GM20000 (cell line): ENCODE measurements around the gene C4orf50.

Experiments used
- DNase-seq: peaks from one replicate; pipeline ENCODE4 v3.0.0; 2012; ENCODE audit warnings: low spot score
- TF ChIP-seq, protein P1 (sequence below): IDR thresholded peaks from 2 replicates; pipeline ENCODE4 v1.5.1; 2012; ENCODE audit warnings: mild to moderate bottlenecking, control low read depth; ENCODE audit errors: extremely low read depth, missing control alignments

The C4orf50 gene

DNA sequence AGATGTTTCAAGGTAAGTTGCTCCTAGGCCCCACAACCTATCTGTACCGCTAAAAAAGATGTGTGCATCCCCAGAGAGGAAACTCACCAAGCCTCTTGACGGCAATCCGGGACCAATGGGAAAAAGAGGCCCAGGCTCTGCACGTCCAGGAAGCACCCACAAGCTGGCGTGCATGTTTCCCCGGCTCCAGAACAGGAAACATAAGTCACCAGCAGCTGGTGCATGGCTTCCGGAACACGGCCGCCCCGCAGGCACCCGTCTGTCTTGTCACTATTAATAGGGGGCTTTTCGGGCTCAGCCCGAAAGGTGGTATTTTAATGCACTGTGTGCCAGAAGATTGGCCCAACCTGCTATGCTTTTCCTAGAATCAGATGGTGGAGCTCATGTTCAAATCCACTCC, 147.5 kb downstream of the C4orf50 start:
- DNase-seq: no peak
- TF ChIP-seq, protein P1, sequence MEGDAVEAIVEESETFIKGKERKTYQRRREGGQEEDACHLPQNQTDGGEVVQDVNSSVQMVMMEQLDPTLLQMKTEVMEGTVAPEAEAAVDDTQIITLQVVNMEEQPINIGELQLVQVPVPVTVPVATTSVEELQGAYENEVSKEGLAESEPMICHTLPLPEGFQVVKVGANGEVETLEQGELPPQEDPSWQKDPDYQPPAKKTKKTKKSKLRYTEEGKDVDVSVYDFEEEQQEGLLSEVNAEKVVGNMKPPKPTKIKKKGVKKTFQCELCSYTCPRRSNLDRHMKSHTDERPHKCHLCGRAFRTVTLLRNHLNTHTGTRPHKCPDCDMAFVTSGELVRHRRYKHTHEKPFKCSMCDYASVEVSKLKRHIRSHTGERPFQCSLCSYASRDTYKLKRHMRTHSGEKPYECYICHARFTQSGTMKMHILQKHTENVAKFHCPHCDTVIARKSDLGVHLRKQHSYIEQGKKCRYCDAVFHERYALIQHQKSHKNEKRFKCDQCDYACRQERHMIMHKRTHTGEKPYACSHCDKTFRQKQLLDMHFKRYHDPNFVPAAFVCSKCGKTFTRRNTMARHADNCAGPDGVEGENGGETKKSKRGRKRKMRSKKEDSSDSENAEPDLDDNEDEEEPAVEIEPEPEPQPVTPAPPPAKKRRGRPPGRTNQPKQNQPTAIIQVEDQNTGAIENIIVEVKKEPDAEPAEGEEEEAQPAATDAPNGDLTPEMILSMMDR: no peak

DNA sequence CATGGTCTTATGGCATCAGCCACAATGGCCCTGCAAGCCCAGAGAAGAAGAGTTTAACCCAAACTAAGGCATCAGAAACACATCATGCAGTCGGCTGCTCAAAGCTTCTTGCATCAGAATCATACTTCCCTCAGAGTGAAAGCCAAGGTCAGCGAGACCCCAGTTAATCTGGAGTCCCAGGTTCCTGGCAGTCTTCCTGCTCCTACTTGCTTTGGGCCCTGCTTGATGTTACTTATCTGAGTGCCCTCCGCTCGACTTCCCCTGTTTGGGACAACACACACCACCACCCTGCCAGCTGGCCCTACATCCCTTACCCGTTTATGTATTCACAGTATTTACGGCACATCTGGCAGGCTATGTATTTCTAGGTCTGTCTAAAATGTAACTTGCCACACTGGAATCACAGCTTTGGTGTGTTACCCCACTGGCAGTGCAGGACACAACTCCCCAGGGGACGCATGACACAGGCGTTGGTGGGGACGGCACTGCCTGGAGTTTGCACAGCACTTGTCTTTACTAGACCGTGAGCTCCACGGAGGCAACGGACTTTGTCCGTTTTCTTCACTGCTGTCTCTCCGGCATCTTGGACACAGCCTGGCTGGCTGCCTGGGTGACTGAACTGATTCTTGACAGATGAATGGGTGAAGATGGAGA, 148.1 kb downstream of the C4orf50 start:
- TF ChIP-seq, protein P1: no peak
- DNase-seq: no peak

DNA sequence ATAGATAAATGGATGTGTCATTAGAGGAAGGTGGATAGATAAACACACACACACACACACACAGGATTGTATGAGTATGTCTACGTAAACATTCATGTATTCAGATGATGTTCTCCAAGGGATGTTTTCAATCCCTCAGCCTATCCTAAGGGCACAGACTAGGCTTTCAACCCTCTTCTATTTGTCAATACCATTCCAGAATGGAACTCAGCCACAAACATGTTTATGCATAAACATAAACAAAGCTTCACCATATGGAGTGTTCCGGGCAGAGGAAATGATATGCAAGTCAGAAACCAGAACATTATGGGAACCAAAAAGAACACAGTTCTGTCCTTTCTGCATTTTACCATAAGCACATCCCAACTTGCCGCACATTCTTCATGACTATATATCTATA, 150.4 kb downstream of the C4orf50 start:
- TF ChIP-seq, protein P1: no peak
- no peak for DNase-seq

DNA sequence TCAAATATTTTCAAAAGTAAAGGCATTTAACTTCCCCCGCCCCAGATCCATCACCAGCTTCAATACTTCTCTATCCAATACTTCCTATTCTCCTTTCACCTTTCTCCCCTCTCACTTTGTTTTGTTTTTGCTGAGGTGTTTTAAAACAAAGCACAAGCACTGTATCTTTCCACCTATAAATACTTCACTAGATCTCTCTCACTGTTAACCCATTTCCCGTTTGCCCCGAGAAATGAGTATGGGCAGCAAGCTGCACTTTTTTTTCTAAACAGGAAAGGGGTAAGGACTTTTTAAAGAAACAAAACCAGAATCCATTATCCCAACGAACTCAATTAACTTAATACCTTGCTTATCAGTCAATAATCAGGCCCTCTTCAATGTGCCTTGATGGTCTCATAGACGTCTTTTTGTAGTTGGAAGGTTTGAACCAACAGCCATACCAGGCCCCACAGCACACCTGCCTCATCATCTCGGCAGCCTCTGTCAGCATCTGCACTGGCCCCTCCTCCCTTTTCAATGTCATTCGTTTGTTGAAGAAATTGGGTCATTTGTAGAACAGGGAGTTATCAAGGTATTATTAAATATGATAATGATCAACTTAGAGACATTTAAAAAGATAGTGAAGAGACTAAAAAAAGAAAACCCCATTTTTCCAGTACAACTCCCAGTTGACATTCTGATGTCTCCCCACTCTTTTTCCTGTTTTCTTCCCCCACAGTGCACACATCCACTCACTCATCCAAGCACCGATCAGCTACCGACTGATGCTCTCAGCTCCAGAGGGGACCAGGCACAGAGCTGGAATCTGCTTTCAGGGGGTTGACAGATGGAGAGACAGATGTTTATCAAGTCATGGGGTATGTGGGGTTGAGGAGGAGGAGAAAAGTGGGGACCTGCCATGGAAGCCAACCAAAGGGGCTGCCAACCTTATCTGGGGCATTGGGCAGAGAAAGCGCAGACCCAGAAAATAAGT, 151.1 kb downstream of the C4orf50 start:
- TF ChIP-seq, protein P1: no peak
- DNase-seq: no peak

DNA sequence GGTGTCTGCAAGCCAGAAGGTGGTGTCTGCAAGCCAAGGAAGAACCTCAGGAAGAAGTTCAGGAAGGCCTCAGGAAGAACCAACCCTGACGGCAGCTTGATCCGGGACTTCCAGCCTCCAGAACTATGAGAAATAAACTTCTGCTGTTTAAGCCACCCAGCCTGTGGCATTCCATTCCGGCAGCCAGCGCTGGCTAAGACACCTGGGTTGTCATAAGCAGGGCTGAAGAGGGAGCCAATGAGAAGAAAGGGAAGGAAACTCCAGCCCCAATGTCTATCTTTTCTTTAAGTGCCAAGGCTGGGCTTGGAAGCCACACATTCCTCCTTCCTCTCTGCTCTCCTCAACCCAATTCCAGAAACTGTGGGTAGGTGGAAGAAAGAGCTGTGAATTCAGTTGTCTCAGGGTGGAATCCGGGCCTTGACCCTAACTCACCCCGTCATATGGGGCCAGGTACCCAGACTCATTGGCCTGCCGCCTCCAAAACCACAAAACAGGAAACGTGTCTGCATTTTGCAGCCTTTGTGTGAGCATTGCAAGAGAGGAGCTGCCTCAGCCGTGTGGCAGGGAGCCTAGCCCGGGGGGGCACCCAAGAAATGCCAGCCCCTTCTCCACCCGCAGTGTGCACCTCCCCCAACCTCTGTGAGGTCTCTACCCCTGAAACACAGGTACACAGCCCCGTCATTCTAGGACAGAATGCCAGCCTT, 152.2 kb downstream of the C4orf50 start:
- TF ChIP-seq, protein P1: no peak
- no peak for DNase-seq

DNA sequence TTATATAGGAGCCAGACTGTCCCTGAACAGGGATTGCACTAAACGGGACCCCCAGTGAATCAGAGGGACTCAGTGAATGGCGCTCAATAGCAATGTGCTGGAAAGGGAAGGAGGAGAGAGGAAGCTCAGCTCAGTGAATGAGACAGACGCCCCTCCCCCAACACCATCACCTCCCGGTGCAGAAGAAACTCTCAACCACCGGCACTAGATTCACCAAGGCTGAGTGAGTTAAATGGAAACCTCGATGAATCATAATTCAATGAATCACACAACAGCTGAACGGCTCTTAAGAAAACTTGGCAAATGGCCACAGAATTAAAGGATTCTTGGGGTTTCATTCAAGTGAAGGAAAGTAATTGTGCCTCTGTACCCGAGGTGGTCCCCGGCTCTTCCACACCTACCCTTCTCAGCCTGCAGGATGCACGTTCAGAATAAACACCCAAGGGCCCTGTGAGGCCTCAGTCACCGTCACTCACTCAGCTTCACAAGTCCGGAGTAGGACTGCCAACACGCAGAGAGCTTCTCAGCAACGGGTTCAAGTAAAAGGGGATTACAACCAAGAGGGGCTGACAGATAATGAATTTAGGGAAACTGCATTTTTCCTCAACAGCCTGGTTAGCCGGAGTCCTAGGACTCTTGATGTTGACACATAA, 154.6 kb downstream of the C4orf50 start:
- DNase-seq: no peak
- TF ChIP-seq, protein P1: no peak
